ENCODE results near the gene RPRD2. TPM values are rescaled to one million over a fixed set of nuclear protein-coding genes. Genes with fewer than 3 reads are reported as not detected.
A peak's percentile ranks its signal among the peaks of the same experiment; 100 is the strongest.

RPRD2 gene
- total RNA-seq, 2 donors from 2014 or later = 23.1 to 26.0 TPM

GRCh38 chr1:150514913-150515327, 151.0 kb downstream of the RPRD2 start:
- DNase-seq (ENCODE audit: low spot score in 2 of 2) = no peak
- peak overlapping the region; percentile 77 to 95 for H3K27ac Mint-ChIP-seq
- H3K36me3 Mint-ChIP-seq = no peaks in the 10 kb centered on the region
- no peaks in the 10 kb centered on the region for H3K9me3 Mint-ChIP-seq
- peak; percentile 1 for ATAC-seq

- Mint-ChIP-seq H3K27ac (peak within 1 kb of the TSS; percentile 77 to 95), H3K36me3 (no peaks in the 10 kb centered on the region), H3K9me3 (no peaks in the 10 kb centered on the region)
- peak; percentile 98 to 99 for ATAC-seq
- DNase-seq (ENCODE audit: low spot score in 2 of 2) = peak; percentile 93 to 98
Measured at GRCh38 chr1:150515328-150516049, 151.5 kb downstream of the RPRD2 start, which contains the start of gene FALEC. Gene FALEC, plus strand, starts transcription at chr1:150515752.

- DNase-seq (ENCODE audit: low spot score in 2 of 2) (peak in 1 of 2 donors; percentile 30), ATAC-seq (peak; percentile 4 to 16)
- Mint-ChIP-seq H3K9me3 (no peaks in the 10 kb centered on the region), H3K27ac (peak overlapping the region; percentile 32 to 77), H3K36me3 (no peaks in the 10 kb centered on the region)
Measured at GRCh38 chr1:150516050-150516591, 152.2 kb downstream of the RPRD2 start.

GRCh38 chr1:150516616-150517015, 152.7 kb downstream of the RPRD2 start:
- H3K9me3 Mint-ChIP-seq = no peaks in the 10 kb centered on the region
- no peak for ATAC-seq
- no peaks in the 10 kb centered on the region for H3K36me3 Mint-ChIP-seq
- no peak for DNase-seq (ENCODE audit: low spot score in 2 of 2)
- H3K27ac Mint-ChIP-seq = peak overlapping the region in 1 of 2 donors; percentile 77

- H3K9me3 Mint-ChIP-seq = no peaks in the 10 kb centered on the region
- no peak overlapping the region for H3K27ac Mint-ChIP-seq
- H3K36me3 Mint-ChIP-seq = no peaks in the 10 kb centered on the region
- DNase-seq (ENCODE audit: low spot score in 2 of 2) = no peak
- ATAC-seq = no peak
Measured at GRCh38 chr1:150521196-150521968, 157.4 kb downstream of the RPRD2 start.

GRCh38 chr1:150525348-150525747, 161.4 kb downstream of the RPRD2 start:
- DNase-seq (ENCODE audit: low spot score in 2 of 2) (no peak), ATAC-seq (no peak)
- Mint-ChIP-seq H3K9me3 (no peaks in the 10 kb centered on the region), H3K36me3 (no peaks in the 10 kb centered on the region), H3K27ac (no peak overlapping the region)

Other genes with a start within 250 kb of the RPRD2 start
- gene PLEKHO1, start 214.2 kb upstream of the RPRD2 start, total RNA-seq = 10 to 100 TPM in 1 of 2 donors, 1 to 10 TPM in 1; 6.7 to 14.7 TPM
- gene ANP32E, start 128.0 kb upstream of the RPRD2 start, total RNA-seq = 100 to 1,000 TPM; 181 to 187 TPM
- not detected for gene CA14, start 106.4 kb upstream of the RPRD2 start, total RNA-seq
- 100 to 1,000 TPM; 103 to 116 TPM for gene APH1A, start 95.1 kb upstream of the RPRD2 start, total RNA-seq
- 1 to 10 TPM in 1 of 2 donors, under 1 TPM in 1; 0.72 to 2.2 TPM for gene C1orf54, start 91.4 kb upstream of the RPRD2 start, total RNA-seq
- 1 to 10 TPM; 4.6 to 9.1 TPM for gene CIART, start 81.6 kb upstream of the RPRD2 start, total RNA-seq
- gene MRPS21, start 70.3 kb upstream of the RPRD2 start, total RNA-seq = 10 to 100 TPM; 70.7 to 94.2 TPM
- gene PRPF3, start 42.6 kb upstream of the RPRD2 start, total RNA-seq = 10 to 100 TPM; 79.0 to 92.0 TPM
- 10 to 100 TPM; 48.7 to 56.4 TPM for gene TARS2, start 123.3 kb downstream of the RPRD2 start, total RNA-seq
- gene ECM1, start 144.0 kb downstream of the RPRD2 start, total RNA-seq = 1 to 10 TPM; 1.3 to 1.6 TPM
- gene FALEC, start 151.6 kb downstream of the RPRD2 start, total RNA-seq = under 1 TPM; 0.66 to 0.89 TPM
- 1 to 10 TPM in 1 of 2 donors, under 1 TPM in 1; 0.96 to 2.9 TPM for gene ADAMTSL4, start 185.3 kb downstream of the RPRD2 start, total RNA-seq
- gene MCL1, start 215.5 kb downstream of the RPRD2 start, total RNA-seq = 100 to 1,000 TPM; 277 to 307 TPM